ENCODE data around the gene ATE1.

DNA sequence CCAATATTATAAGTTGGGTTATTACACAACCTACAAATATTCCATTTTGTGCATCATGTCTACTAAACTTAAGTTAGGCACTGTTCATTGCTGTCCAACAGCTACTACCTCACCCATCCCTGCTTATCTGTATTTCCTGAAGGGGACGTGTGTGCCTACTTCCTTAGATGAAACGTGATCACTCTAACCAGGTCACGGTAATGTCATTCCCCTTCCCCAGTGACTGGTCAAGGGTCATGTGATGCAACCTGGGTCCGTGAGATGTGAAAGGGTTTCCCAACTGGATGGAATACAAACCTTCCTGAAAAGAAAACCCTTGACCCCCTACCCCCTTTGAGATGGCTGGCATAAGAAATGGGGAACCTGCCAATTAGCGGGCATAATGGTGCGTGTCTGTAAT is 48.8 kb upstream of the ATE1 start:
- no peak for TF ChIP-seq EZH2 (IDR thresholded peaks at IDR 0.05; ENCODE audit: insufficient read depth, low read length)
- TF ChIP-seq, protein P1, sequence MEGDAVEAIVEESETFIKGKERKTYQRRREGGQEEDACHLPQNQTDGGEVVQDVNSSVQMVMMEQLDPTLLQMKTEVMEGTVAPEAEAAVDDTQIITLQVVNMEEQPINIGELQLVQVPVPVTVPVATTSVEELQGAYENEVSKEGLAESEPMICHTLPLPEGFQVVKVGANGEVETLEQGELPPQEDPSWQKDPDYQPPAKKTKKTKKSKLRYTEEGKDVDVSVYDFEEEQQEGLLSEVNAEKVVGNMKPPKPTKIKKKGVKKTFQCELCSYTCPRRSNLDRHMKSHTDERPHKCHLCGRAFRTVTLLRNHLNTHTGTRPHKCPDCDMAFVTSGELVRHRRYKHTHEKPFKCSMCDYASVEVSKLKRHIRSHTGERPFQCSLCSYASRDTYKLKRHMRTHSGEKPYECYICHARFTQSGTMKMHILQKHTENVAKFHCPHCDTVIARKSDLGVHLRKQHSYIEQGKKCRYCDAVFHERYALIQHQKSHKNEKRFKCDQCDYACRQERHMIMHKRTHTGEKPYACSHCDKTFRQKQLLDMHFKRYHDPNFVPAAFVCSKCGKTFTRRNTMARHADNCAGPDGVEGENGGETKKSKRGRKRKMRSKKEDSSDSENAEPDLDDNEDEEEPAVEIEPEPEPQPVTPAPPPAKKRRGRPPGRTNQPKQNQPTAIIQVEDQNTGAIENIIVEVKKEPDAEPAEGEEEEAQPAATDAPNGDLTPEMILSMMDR (IDR thresholded peaks at IDR 0.05; ENCODE audit: insufficient read depth, low read depth, low read length) = no peak
